Measurements from ENCODE around the gene RSPRY1.

RSPRY1 gene

GRCh38 chr16:57224651-57225335 is 38.7 kb downstream of the RSPRY1 start:
- DNase-seq, result no peak

GRCh38 chr16:57225978-57226377 is 39.8 kb downstream of the RSPRY1 start:
- DNase-seq, result no peak

GRCh38 chr16:57226701-57227621 is 40.8 kb downstream of the RSPRY1 start:
- DNase-seq, result no peak

- DNase-seq, result no peak
Observed at GRCh38 chr16:57229079-57229478, 43.0 kb downstream of the RSPRY1 start.

- no peak for DNase-seq
Observed at GRCh38 chr16:57231821-57232350, 45.8 kb downstream of the RSPRY1 start.

- DNase-seq, result no peak
Observed at GRCh38 chr16:57233944-57234706, 48.0 kb downstream of the RSPRY1 start.

GRCh38 chr16:57234707-57235092 is 48.6 kb downstream of the RSPRY1 start:
- DNase-seq, result no peak

GRCh38 chr16:57235128-57236021 is 49.2 kb downstream of the RSPRY1 start:
- DNase-seq, result no peak

GRCh38 chr16:57236022-57236350 is 49.9 kb downstream of the RSPRY1 start:
- no peak for DNase-seq

GRCh38 chr16:57238682-57239081 is 52.6 kb downstream of the RSPRY1 start:
- DNase-seq, result no peak

GRCh38 chr16:57239107-57239506 is 53.0 kb downstream of the RSPRY1 start:
- DNase-seq, result no peak

- no peak for DNase-seq
Observed at GRCh38 chr16:57240851-57241250, 54.7 kb downstream of the RSPRY1 start.

- DNase-seq, result no peak
Observed at GRCh38 chr16:57242650-57243049, 56.5 kb downstream of the RSPRY1 start.

GRCh38 chr16:57244463-57244766 is 58.3 kb downstream of the RSPRY1 start:
- no peak for DNase-seq

GRCh38 chr16:57244767-57245471 is 58.8 kb downstream of the RSPRY1 start, which contains the start of gene ARL2BP:
Gene ARL2BP, plus strand, starts transcription at chr16:57245259. Its CDS starts 109 bp downstream, at chr16:57245368.
- DNase-seq, result peak; percentile 83

GRCh38 chr16:57245472-57246113 is 59.5 kb downstream of the RSPRY1 start:
- no peak for DNase-seq

GRCh38 chr16:57251352-57251751 is 65.2 kb downstream of the RSPRY1 start:
- DNase-seq, result no peak

- DNase-seq, result no peak
Observed at GRCh38 chr16:57252148-57252721, 66.1 kb downstream of the RSPRY1 start.

GRCh38 chr16:57253466-57253865 is 67.3 kb downstream of the RSPRY1 start:
- no peak for DNase-seq

GRCh38 chr16:57255686-57256415 is 69.7 kb downstream of the RSPRY1 start:
- no peak for DNase-seq

All from NCI-H526 treated with DMSO at 0.1 percent for 48 hours (cell line).